CD4-positive, alpha-beta T cell treated with Interleukin-15 for 4 hours (primary cell): Measurements from ENCODE around the gene TRAPPC10.

ENCODE experiments used
- DNase-seq: peaks from one replicate; pipeline ENCODE4 v3.0.0-alpha.2; 2020; ENCODE audit warnings: low spot score

The TRAPPC10 gene

DNA sequence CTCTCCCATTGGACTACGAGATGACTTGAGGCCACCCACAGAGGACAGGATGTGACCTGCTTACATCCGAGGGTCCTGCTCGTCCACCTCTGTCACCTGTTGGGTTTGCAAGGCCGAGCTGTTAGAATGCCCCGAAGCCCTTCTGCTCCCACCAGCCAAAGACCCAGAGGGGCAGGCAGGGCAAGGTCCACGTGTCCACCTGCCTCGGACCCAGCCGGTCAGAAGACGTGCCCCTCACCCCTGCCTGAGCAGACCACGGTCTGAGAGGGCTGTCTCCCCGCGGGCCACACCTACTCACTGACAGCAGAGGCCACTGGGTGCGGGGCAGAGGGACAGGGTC, 30.3 kb upstream of the TRAPPC10 start:
- DNase-seq, result no peak

DNA sequence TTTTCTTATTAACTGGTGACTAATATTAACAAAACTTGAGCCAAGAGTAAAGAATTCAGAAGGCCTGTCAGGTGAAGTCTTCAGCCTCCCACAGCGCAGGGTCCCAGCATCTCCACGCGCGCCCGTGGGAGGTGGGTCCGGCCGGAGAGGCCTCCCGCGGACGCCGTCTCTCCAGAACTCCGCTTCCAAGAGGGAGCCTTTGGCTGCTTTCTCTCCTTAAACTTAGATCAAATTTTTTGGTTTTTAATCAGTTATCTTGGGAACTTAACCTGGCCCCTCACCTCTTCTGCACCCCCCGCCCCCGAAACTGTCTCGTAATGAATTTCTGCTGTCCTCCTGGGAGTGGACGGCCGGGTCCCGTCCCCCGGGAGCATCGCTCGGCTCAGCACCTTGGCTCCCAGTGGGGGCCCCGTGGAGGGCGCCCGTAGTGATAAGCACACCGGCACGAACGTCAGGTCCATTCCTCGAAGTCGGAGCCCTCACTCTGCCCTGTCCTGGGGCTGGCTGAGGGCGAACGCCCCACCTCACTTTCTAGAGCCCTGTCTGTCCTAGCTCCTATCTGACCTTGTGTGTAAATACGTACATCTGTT, 29.5 kb upstream of the TRAPPC10 start:
- DNase-seq, result no peak

DNA sequence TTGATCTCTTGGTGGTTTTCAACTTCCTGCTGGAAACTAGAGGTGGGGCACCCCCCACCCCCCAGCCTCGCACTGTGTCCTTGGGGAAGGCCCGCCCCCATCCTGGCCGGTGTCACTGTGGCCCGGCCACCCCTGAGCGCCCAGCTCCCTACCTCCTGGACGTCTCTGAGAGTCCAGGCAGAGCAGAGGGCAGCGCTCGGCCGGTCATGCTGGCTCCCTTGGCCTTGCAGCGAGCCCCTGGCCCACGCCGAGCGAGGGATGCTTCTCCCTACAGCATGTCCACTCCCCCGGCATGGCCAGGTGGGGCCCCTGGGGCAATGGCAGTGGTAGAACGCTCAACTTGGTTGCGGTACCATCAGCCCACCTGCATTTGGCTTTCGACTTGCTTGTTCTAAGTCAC, 28.7 kb upstream of the TRAPPC10 start:
- DNase-seq, result no peak

DNA sequence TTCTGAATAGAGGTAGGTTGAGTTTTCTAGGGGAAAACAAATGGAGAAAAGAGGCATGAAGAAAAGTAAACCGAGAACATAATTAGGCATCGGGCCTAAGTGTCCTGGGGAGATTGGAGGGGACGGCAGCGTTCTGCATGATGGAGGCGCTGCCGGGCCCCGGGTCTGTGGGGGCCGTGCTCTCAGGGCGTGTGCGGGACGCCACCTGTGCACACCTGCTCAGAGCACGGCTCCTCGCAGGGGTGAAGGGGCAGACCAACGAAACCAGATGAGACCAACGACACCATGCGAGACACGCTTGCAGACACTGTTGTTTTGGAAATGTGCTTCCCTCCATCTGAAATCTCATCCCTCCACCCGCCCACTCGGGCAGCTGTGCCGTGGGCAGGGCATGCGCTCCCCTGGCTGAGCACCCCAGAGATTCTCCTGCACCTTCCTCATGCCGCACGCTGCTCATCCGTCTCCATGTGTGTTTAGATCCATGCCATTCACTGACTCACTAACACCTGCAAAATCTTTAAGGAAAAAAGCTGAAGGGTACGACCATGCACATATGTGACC, 28.2 kb upstream of the TRAPPC10 start:
- DNase-seq, result no peak

DNA sequence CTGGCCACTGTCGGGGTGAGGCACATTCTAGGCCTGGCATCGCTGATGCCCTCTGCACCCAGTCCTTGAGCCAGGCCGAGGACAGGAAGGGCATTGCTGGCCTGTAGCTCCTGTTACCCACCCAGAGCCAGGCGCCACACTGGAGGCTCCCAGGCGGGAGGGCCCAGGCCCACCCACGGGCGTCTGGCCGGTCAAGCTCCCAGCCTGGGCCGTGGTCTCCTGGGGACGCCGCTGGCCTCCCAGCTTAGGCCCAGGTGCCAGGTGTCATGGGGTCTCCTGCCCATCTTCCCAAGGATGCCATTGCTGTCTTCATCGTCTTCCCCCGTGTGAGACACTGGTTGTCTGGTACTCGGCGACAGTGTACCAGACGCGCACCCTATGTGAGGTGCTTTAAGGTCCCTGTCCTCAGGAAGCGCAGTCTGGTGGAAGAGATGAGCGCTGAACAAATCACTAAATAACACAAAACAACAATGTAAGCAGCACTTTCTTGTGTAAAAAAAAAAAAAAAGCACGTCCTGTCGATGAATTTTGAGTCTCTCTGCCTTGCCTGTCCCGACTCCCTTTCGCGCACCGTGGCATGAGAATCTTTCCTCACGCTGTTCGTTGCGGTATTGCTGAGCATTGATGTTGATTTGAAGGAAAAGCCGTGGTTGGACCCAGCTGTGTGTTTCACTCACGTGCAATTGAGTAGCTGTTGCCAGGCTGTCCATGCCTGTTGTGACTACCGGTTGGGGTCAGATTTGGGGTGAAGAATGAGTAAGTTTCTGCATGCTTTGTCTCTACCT, 27.0 kb upstream of the TRAPPC10 start:
- DNase-seq, result no peak

DNA sequence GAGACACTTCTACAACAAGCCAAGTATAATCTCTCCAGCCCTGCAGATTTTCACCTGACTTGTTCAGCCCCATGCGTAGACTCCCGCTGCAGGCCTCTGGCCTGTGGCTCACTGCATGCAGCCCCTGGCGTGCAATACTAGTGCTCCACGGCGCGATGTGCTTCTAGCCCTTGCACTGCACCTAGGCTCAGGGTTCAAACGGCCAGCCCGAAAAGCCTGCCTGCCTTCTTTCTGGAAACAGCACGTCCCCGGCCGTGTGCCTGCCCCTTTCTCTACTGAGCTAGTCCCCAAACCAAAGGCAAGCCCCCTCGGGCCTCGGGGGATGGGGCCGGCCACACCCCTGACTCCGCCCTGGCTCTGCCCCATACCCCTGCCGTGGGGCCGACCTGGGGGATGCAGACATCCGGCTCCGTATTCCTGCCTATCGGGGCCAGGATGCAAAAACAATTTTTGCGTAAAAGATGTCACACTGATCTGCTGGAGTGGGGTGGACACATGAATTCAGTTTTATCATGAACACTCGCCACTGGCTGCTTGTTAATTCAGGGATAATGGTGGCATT, 26.3 kb upstream of the TRAPPC10 start:
- no peak for DNase-seq

DNA sequence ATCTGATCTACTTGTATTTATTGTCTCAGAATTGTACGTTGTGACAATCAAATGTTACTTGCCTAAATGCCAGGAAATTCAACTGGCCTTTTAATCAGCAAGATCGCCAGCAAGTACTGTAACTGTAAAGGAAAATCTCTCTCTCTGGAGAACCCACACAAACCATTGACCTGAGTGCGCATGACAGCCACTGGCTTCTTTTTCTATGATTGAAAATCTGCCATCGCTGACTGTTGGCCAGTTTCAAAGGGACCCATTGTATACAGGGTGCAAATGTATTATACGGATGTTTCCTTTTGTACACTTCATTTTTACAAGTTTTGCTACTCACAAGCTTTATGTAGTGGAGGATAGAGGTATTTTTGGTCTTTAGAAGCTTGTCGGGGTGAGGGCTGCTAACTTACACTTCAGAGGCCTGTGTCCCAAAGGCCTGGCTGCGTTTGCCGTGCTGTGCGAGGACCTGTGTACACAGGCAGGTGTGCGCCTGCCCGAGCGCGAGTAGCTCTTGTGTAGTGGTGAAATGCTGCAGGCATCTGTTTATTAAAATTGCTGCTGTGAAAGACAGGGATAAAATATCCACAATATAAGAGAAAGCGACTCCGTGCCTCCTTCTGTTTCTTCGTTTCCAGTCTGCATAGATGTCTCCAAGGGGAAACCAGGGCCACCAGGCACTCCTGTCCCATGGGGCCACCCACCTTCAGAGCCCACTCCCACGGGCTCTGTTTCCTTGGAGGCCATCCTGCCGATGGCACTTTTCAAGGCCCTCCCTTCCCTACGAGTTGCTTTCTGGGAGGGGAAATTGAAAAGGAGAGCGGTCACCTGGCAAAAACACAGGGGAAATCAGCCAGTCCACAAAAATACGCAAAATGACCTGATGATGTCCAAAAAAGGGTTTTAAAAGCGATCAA, 25.3 kb upstream of the TRAPPC10 start:
- DNase-seq, result no peak

DNA sequence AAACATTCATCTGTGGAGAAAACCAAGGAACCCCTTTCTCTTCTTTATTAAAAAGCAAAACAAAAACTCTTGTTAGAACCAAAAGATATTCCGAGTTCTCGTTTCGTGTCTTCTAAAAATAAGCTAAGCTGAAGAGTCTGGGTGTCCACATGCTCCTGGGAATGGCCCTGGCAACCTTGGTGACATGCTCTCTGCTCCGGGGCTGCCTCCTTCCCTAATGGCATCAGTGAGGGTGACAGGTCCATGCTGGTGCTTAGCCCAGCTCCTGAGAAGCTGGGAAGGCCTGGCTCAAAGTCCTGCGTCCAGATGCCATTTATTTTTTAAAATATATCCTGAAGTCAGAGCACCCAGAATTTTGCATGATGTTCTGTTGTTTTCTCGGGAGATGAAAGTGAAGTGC, 24.6 kb upstream of the TRAPPC10 start:
- no peak for DNase-seq

DNA sequence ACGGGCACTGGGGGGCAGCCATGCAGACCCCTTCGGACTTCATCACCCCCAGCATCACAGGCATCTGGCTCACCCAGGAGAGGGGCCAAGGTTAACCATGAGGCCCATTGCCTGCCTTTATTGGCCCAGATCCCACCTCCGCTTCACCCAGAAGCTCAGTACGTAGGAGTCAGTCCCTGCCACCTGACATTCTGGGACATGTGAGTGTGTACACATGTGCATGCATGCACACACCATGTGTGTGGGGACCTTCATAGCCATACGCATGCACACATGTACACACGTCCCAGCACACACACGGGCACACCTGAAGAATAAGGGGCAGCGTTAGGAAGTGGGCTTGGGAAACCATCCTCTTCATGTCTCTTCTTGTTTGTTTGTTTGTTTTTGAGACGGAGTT, 24.1 kb upstream of the TRAPPC10 start:
- no peak for DNase-seq

DNA sequence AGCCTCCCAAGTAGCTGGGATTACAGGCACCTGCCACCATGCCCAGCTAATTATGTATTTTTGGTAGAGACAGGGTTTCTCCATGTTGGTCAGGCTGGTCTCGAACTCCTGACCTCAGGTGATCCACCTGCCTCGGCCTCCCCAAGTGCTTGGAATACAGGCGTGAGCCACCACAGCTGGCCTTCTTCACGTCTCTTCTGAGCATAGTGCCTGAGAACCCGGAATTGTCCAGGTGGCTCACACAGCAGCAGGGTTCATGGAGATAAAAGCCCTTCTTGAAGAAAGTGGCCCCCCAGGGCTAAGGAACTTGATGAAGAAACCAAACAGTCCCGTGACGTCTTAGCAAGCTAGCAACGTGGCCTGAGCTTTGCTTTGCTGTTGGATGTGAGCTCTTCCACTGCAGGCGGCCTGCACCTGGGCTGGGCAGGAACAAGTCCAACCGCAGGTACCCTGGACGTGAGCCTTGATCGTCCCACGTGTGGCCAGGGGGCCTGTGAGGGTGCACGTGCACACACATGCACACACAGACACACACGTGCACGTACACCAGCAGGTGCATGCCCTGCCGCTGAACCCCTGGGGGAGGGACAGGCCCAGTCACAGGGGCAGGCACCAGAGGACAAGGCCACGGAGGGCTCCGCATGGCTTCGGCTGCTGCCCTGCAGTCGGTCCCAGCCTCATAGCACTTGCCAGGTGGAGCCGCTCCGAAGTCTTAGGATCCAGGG, 23.4 kb upstream of the TRAPPC10 start:
- DNase-seq, result no peak

DNA sequence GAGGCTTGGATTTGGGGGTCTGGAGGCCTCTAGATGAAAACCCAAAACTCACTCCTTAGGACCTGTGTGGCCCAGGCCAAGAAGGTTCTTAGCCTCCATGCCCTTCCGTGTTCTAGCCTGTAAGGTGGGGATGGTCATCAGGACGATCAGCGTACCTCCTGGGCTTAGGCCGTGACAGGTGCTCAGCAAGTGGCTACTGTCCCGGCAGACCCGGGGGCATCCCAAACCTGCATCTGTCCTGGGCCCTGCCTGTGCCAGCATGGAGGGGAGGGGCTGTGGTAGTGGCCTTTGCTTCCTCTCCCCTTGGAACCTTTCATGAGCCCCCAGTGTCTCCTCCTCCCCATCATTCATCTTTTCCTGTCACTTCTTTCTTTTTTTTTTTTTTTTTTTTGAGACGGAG, 22.7 kb upstream of the TRAPPC10 start:
- DNase-seq, result no peak

DNA sequence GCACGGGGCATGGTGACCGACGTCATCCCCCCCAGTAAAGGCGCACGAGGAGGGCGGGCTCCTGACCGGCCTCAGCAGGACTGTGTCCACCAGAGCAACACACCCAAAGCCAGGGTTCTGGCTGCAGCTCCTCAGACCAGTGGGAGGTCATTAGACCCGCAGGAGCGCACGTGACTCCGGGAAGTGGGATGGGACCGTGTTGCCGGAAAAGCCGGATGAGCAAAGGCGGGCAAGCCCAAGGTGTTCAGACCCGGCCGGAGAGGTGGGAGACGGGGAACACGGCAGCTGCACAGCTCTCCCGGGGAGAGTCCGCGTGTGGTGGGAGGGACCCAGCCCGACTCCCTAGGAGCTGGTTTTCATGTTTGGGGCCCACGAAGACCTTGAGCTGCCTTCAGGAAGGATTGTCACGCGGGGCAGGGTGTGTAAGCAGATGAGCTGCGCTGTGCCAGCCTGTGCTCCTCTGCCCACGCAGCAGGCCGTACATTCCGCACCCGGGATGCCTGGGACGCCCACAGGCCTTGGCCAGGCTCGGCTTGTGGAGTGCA, 20.6 kb upstream of the TRAPPC10 start:
- no peak for DNase-seq

DNA sequence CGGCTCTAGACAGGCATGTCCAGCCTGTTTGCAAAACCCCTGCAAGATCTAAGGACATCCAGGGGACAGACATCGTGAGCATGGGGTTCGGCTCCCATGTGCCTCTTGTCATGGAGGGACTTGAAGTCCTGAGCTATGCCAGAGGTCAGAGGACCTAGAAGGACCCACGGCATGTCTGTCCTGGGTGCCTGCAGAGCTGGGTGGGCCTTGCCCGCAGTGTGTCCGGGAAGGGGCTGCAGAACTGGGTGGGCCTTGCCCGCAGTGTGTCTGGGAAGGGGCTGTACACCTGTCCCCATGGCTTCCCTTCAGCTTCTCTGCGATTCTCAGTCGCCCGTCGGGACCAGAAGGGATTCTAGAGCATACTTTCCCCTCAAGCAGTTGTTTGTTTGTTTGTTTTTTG, 20.0 kb upstream of the TRAPPC10 start:
- DNase-seq, result no peak

DNA sequence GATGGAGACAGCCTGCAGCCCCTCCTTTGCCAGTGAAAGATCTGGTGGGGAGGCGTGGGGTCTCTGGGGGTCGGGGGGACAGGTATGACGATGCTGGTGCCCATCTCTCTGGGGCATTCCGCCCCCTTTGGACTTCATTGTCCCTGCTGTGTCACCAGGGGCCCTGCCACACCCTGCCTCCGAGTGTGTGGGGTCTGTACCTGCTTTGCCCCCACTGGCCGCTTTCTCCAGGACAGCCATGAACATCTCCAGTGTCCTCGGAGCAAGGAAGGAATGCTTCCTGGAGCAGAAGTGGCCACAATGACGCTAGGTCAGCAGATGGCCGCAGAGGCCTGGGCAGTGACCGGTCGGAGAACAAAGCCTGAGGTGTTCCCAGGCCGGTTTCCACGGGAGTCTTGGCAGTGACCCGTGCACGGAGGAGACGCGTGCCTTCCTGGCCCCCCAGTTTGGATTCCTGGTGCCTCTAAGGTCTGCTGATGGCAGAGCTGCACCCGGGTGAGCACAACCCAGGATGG, 18.6 kb upstream of the TRAPPC10 start:
- DNase-seq, result no peak

DNA sequence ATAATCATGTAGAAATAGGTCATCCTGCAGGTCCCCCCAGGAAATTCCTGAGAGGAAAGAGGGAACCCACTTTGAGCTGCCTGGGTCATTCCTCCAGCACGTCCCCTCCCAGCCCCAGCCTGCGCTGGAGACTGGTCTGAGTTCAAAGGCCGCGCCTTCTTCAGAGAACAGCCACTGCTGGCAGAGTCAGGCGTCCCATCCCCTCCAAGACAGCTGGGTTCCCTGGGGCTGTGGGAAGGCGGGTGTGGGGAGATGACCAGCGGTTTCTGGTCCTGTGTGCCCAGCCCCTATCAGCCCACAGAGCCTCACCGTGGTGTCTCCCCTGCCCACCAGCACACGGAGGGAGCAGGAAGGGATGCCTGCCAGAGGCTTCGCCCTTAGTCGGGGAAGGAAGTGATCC, 18.0 kb upstream of the TRAPPC10 start:
- no peak for DNase-seq

DNA sequence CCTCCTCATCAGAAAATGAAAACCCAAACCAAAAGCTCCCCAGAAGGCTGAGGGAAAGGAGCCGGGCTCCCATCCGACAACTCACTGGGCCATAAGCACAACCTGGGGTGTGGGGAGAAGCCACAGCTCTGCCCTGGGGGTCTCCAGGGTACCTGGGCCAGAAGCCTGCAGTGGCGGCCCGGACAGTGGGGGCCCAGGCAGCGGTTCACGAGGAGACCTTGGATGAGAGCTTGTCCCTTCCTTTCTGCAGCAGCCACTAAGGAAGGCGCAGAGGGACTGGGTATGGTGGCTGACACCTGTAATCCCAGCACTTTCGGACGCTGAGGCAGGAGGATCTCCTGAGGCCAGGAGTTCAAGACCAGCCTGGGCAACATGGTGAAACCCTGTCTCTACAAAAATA, 17.5 kb upstream of the TRAPPC10 start:
- DNase-seq, result no peak

DNA sequence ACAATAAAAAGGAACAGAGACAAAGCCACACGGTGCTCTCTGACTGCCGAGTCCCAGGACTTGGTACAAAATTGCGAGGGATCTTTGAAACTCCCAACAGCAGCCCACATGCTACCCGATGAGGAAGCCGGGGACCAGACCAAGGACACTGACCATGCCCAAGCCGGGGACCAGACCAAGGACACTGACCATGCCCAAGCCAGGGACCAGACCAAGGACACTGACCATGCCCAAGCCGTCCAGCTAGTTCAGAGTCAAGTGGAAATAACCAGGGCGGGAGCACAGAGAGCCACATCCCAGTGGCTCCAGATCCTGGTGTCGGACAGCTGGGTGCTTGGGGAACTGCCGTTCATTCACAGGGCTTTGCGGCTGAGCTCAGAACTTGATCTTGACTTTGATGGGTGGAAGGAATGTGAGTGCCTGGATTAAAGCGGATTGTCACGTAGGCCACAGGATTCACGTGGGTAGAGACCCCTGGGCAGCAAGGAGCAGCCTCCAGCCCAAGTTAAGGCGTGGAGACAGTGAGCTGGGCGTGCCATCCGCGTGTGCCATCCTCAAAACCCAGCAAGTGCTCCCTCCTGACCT, 16.5 kb upstream of the TRAPPC10 start:
- DNase-seq, result no peak

DNA sequence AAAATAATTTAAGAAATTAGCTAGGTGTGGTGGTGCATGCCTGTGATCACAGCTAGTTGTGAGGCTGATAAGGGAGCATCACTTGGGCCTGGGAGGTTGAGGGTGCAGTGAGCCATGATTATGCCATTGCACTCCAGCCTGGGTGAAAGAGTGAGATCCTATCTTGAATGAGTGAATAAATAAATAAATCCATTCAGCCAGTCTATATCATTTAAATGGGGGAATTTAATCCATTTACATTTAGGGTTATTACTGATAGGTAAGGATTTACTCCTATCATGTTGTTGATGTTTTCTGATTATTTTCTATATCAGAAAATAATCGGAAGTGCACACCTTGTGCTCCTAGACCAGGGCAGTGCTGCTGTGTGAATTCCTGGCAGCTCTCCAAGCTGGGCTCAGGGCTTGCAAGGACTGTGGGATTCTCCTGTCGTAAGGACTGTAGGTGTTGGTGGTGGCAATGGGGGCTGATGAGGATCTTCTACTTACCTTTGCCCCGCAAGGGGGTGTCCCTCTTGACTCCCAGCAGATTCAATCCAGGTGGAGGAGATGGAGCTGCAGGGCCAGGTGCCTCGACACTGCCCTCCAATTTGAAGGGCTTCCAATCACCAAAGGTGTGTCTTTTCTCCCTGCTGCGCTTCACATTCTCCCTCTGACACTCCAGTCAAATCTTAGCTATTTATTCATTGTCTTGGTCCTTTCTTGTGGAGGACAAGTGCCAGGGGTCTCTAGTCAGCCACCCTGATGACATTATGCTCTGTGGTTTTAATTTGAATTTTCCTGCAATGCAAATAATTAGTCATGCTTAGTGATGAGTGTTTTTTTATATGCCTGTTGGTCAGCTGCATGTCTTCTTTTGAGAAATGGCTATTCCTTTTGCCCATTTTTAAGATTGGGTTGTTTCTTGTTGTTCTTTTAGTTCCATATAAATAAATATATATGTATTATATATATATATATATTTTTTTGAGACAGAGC, 14.1 kb upstream of the TRAPPC10 start:
- DNase-seq, result no peak

DNA sequence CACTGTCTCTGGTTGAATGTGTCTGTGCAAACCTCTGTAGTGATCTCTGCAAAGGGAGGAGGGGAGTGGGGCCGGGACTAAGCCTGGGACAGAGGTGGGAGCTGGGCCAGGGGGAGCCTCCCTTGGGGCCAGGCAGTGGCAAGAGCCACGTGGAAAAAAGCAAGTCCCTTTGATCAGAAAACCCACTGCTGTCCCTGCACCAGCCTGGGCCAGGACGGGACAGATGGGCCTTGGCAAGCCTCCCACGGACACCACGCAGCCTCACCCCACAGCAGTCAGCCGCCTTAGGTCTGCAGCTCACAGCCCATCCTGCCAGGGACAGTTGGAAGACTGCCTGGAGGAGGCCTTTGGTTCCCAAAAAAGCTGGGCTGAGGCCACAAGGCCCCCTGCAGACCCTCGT, 11.7 kb upstream of the TRAPPC10 start:
- no peak for DNase-seq

DNA sequence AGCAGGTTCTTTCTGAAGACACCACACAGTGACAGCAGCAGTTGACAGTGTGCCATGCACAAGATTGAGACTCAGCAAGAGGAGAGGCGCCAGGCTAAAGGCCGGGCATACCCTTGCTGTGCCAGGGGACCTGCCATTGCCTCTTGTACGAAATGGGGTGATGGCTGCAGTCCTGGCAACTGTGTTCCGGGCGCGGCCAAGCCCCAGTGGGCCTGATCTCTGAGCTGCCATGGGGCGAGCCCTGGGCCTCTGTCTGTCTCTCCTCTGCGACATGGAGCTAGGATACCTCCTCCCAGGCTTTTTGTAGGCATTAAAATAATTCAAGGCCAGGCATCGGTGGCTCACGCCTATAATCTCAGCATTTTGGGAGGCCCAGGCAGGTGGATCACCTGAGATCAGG, 9.6 kb upstream of the TRAPPC10 start:
- DNase-seq, result no peak
